ENCODE data around the gene TTC9B.

The TTC9B gene

DNA sequence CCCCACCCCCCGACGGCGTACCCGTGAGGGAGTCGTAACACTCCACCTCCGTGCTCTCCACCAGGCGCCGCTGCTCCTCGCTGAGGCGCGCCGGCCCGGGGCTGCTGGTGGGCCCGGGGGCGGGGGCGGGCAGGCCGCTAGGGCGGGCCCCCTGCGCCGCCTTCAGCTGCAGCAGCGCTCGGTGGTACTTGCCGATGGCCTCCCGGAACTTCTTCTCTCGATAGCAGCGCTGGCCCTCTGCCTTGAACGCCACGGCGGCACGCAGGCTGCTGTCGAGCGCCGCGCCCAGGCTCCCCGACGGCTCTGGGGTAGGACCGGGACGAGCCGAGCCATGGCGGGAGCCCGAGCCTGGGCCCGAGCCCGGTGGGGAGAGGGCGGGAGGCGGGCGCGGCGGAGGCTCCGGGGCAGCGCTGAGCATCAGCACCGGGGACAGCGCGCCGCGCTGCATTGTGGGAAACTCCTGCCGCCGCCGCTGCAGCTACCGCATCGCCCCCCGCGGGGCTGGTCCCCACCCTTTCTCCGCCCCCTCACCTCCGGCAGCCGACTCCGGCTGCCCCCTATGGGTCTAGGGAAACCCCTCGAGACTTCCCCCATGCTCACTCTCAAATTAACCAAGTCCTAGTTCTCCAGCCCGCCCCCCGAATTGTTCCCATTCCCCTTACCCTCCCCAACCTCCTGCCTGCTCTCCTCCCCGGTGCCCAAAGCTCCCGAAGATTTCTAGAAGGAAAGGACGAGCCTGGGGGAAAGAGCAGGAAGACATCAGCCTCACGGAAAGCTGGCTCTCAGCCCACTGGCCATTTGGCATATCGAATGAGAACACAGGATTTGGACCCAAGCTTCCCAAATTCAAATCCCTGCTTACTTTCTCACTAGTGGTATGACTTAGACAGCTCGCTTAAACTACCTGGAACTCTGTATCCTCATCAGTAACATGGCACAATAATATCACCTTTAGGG, at the start of gene TTC9B:
TSS of gene TTC9B (minus strand) at position 451 of the 957 bp plus-strand sequence. CDS start at position 448, 3 bp downstream.
- TF ChIP-seq MAX (IDR thresholded peaks at IDR 0.05; ENCODE audit: low read depth, low read length) (no peak), MYC (IDR thresholded peaks at IDR 0.05; ENCODE audit: low read depth, low read length) (no peak), CTCF (IDR thresholded peaks at IDR 0.05; ENCODE audit: low read depth, low read length) (no peak), POLR2A (IDR thresholded peaks at IDR 0.05; ENCODE audit: extremely low read depth, insufficient read length) (no peak)
- DNase-seq (ENCODE audit: low read depth), result no peak
- H3K4me3 ChIP-seq (ENCODE audit: low read depth, low read length), result no peak within 1 kb of the TSS

DNA sequence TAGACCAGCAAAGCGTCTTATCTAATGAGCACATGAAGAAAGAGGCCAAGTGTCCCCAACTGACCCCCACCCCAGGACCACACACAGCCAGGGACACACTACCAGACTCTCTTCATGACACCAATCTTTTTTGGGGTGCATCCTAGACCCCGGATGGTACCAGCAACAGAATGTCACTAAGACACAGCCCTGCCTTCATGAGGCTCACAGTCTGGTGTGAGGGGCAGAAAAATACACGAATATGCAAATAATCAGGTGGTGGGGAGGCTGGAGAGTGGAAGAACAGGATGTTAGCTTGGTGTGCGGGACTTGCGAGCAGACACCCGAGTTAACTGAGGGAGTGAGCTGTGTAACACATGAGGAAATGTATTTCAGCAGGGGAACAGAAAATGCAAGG, 49.4 kb upstream of the TTC9B start:
- no peak for DNase-seq (ENCODE audit: low read depth)
- H3K4me3 ChIP-seq (ENCODE audit: low read depth, low read length), result no peak overlapping the region
- no peak for TF ChIP-seq MAX (IDR thresholded peaks at IDR 0.05; ENCODE audit: low read depth, low read length)
- TF ChIP-seq MYC (IDR thresholded peaks at IDR 0.05; ENCODE audit: low read depth, low read length), result no peak
- TF ChIP-seq POLR2A (IDR thresholded peaks at IDR 0.05; ENCODE audit: extremely low read depth, insufficient read length), result no peak
- no peak for TF ChIP-seq CTCF (IDR thresholded peaks at IDR 0.05; ENCODE audit: low read depth, low read length)

GRCh38 chr19:40266912-40267600, 48.9 kb upstream of the TTC9B start:
- DNase-seq (ENCODE audit: low read depth), result no peak
- TF ChIP-seq CTCF (IDR thresholded peaks at IDR 0.05; ENCODE audit: low read depth, low read length) (no peak), MAX (IDR thresholded peaks at IDR 0.05; ENCODE audit: low read depth, low read length) (no peak), POLR2A (IDR thresholded peaks at IDR 0.05; ENCODE audit: extremely low read depth, insufficient read length) (no peak), MYC (IDR thresholded peaks at IDR 0.05; ENCODE audit: low read depth, low read length) (no peak)
- H3K4me3 ChIP-seq (ENCODE audit: low read depth, low read length), result no peak overlapping the region

GRCh38 chr19:40266119-40266518, 47.9 kb upstream of the TTC9B start:
- H3K4me3 ChIP-seq (ENCODE audit: low read depth, low read length), result no peak overlapping the region
- no peak for TF ChIP-seq POLR2A (IDR thresholded peaks at IDR 0.05; ENCODE audit: extremely low read depth, insufficient read length)
- no peak for DNase-seq (ENCODE audit: low read depth)

DNA sequence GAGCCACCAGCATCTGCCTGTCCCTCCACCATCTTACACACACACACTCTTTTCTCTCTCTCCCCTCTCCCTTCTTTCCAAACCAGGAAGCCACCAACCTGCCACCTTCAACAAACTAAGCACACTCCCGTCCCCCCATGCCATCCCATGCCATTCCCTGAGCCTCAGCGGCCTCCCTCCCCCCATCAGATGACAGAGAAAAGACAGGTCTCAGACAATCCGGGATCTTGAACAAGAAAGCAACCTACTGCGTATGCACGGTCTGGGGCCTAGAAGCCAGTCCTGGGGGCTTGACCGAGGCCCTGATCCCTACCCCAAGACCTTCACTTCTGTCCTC, 47.5 kb upstream of the TTC9B start:
- no peak for DNase-seq (ENCODE audit: low read depth)
- TF ChIP-seq POLR2A (IDR thresholded peaks at IDR 0.05; ENCODE audit: extremely low read depth, insufficient read length) (no peak), MYC (IDR thresholded peaks at IDR 0.05; ENCODE audit: low read depth, low read length) (no peak), CTCF (IDR thresholded peaks at IDR 0.05; ENCODE audit: low read depth, low read length) (no peak), MAX (IDR thresholded peaks at IDR 0.05; ENCODE audit: low read depth, low read length) (no peak)
- H3K4me3 ChIP-seq (ENCODE audit: low read depth, low read length), result no peak overlapping the region
